Duodenal mucosa (tissue), 2 donors: ENCODE results near the gene VPREB3.

Experiments
- H3K27ac ChIP-seq: one replicate; pipeline ENCODE4 v1.7.0; 2013; ENCODE audit warnings: low read depth, low read length
- H3K27me3 ChIP-seq, 2 donors: one replicate each; pipeline ENCODE4 v1.7.0; 2013; ENCODE audit warnings: low read length in 2 of 2, control low read depth in 1 of 2; ENCODE audit not compliant: insufficient read depth in 2 of 2, control insufficient read depth in 1 of 2
- H3K36me3 ChIP-seq, 2 donors: one replicate each; pipeline ENCODE4 v1.7.0; 2013; ENCODE audit warnings: low read length in 2 of 2, control low read depth in 1 of 2; ENCODE audit not compliant: insufficient read depth in 2 of 2, control insufficient read depth in 1 of 2
- H3K4me1 ChIP-seq, 2 donors: one replicate each; pipeline ENCODE4 v1.7.0; 2013; ENCODE audit warnings: low read length in 2 of 2, control low read depth in 1 of 2; ENCODE audit not compliant: insufficient read depth in 2 of 2, control insufficient read depth in 1 of 2
- H3K4me3 ChIP-seq, 2 donors: one replicate each; pipeline ENCODE4 v1.7.0; 2013; ENCODE audit warnings: low read length in 2 of 2, low read depth in 1 of 2
- H3K9ac ChIP-seq, 2 donors: one replicate each; pipeline ENCODE4 v1.7.0; 2013; ENCODE audit warnings: low read length in 2 of 2, low read depth in 1 of 2
- H3K9me3 ChIP-seq, 2 donors: one replicate each; pipeline ENCODE4 v1.7.0; 2013; ENCODE audit warnings: low read length in 2 of 2, control low read depth in 1 of 2; ENCODE audit not compliant: control insufficient read depth in 1 of 2

The VPREB3 gene

DNA sequence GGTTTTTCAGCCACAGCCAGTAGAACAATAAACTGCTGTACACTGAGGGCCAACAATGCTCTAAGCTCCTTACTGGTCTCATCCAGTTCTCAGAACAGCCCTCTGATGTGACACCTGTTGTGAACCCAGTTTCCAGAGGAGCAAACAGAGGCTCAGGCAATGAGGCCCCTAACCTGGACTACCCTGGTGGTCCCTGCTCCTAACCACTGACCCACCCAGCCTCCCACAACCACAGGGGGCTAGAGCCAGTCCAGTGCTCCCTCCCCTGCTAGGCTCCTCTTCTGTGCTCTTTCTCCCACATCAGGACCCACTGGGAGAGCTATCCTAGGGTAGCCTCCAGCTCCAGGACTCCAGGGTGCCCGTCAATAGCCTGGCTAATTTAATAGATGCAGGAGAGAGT, 28.5 kb upstream of the VPREB3 start:
- Histone ChIP-seq H3K4me3 (no peak overlapping the region), H3K27me3 (no peaks in the 10 kb centered on the region), H3K27ac (no peak overlapping the region), H3K4me1 (peaks cover 13 to 20% of the 10 kb centered on the region in 2 donors), H3K36me3 (no peaks in the 10 kb centered on the region), H3K9me3 (no peaks in the 10 kb centered on the region), H3K9ac (no peak overlapping the region)

DNA sequence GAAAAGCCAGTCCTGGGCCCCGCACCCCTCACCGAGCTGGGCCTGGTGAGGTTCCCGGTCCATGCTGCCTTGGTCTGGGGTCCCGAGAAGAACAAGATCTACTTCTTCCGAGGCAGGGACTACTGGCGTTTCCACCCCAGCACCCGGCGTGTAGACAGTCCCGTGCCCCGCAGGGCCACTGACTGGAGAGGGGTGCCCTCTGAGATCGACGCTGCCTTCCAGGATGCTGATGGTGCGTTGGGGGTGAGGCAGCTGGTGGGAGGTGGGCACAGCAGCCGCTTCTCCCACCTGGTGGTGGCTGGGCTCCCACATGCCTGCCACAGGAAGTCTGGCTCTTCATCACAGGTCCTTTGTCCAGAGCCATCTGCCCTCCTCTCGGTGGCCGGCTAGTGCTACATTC, 28.0 kb upstream of the VPREB3 start:
- Histone ChIP-seq H3K27me3 (no peaks in the 10 kb centered on the region), H3K9ac (no peak overlapping the region), H3K4me1 (peaks cover 11 to 18% of the 10 kb centered on the region in 2 donors), H3K36me3 (no peaks in the 10 kb centered on the region), H3K4me3 (no peak overlapping the region), H3K27ac (no peak overlapping the region), H3K9me3 (no peaks in the 10 kb centered on the region)

DNA sequence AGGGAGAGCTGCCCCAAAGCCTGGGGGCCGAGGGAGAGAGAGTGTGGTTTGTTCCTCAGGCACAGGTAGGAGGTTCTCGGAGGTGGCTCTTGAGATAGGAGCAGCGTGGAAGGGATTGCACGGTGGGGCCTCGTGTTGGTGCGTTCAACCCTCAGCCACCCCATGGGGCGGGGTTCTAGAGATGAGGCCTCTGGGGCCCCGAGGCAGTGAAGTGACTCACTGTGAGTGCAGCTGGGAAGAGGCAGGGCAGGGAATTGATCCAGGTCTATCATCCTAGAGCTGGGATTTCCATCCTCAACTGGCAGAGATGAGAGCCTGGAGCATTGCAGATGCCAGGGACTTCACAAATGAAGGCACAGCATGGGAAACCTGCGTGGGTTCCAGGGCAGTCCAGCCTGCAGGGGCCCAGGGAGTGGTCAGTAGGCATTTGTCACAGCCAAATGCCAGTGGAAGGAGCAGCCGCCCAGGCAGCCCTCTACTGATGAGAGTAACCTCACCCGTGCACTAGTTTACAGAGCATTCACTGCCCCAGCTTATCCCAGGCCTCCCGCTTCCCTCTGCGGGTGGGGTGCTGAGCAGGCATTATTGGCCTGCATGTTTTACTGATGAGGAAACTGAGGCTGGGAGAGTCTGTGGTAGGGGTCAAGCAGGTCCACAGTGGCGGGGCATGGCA, 27.4 kb upstream of the VPREB3 start:
- H3K27ac ChIP-seq, result no peak overlapping the region
- no peaks in the 10 kb centered on the region for H3K36me3 ChIP-seq
- H3K4me3 ChIP-seq, result no peak overlapping the region
- peaks cover 11 to 18% of the 10 kb centered on the region in 2 donors for H3K4me1 ChIP-seq
- H3K27me3 ChIP-seq, result no peaks in the 10 kb centered on the region
- H3K9ac ChIP-seq, result no peak overlapping the region
- H3K9me3 ChIP-seq, result no peaks in the 10 kb centered on the region

DNA sequence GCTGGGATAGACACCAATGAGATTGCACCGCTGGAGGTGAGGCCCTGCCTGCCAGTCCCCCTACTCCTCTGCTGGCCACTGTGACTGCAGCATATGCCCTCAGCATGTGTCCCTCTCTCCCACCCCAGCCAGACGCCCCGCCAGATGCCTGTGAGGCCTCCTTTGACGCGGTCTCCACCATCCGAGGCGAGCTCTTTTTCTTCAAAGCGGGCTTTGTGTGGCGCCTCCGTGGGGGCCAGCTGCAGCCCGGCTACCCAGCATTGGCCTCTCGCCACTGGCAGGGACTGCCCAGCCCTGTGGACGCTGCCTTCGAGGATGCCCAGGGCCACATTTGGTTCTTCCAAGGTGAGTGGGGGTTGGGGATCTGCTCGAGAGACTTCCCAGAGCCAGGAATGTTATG, 26.8 kb upstream of the VPREB3 start:
- H3K27ac ChIP-seq, result no peak overlapping the region

DNA sequence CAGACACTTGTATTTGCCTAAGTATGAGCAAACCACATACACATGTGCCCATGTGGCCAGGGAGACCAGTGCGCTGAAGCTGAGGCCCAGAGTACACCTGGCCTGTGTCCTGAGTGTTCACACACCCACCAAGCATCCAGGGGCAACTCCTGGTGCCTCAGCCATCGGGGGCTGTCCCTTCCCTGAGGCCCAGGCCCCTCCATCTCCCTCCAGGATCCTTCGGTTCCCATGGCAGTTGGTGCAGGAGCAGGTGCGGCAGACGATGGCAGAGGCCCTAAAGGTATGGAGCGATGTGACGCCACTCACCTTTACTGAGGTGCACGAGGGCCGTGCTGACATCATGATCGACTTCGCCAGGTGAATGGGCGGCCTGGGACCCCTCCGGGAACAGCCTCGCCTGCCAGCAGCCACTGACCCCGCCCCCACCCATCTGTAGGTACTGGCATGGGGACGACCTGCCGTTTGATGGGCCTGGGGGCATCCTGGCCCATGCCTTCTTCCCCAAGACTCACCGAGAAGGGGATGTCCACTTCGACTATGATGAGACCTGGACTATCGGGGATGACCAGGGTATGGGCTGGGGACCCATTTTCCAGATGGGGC, 26.0 kb upstream of the VPREB3 start:
- Histone ChIP-seq H3K4me1 (peaks cover 6 to 11% of the 10 kb centered on the region in 2 donors), H3K4me3 (no peak overlapping the region), H3K36me3 (no peaks in the 10 kb centered on the region), H3K9ac (no peak overlapping the region), H3K27ac (no peak overlapping the region), H3K27me3 (no peaks in the 10 kb centered on the region), H3K9me3 (no peaks in the 10 kb centered on the region)

More for the DNA sequence above, 26.8 kb upstream of the VPREB3 start:
- Histone ChIP-seq H3K9ac (no peak overlapping the region), H3K4me3 (no peak overlapping the region), H3K4me1 (peaks cover 6 to 12% of the 10 kb centered on the region in 2 donors), H3K36me3 (no peaks in the 10 kb centered on the region), H3K27me3 (no peaks in the 10 kb centered on the region), H3K9me3 (no peaks in the 10 kb centered on the region)

DNA sequence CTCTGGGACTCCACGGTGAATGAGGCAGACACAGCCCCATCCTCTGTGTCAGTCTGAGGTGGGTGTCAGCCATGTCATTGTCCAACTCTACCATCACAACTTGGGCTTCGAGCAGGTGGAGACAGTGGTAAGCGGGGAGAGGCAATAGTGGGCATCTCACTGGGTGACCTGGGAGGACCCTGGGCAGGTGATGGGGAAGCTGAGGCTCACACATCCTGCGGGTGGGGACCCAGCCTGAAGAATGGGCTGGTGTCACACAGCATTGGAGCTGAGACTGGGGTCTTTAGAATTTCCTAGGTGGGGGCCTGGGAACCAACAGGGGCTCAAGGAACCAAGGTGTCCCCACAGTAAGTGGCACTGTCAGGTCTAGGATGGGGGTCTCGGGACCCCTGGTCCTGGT, 25.5 kb upstream of the VPREB3 start:
- H3K9me3 ChIP-seq, result no peaks in the 10 kb centered on the region
- H3K9ac ChIP-seq, result no peak overlapping the region
- no peak overlapping the region for H3K4me3 ChIP-seq
- H3K27ac ChIP-seq, result no peak overlapping the region
- H3K36me3 ChIP-seq, result no peaks in the 10 kb centered on the region
- peaks cover 6 to 11% of the 10 kb centered on the region in 2 donors for H3K4me1 ChIP-seq
- no peaks in the 10 kb centered on the region for H3K27me3 ChIP-seq

DNA sequence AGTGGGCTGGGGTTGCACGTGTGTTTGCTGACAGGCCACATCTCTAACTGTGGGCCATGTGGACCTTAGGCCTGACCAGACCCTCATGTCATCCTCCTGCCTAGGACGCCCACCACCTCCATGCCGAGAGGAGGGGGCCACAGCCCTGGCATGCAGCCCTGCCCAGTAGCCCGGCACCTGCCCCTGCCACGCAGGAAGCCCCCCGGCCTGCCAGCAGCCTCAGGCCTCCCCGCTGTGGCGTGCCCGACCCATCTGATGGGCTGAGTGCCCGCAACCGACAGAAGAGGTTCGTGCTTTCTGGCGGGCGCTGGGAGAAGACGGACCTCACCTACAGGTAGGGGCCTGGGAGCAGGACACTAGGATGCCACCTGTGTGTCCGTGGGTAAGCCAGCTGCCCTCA, 24.9 kb upstream of the VPREB3 start:
- Histone ChIP-seq H3K27ac (no peak overlapping the region), H3K27me3 (no peaks in the 10 kb centered on the region), H3K9me3 (no peaks in the 10 kb centered on the region), H3K4me1 (peaks cover 5 to 6% of the 10 kb centered on the region in 2 donors), H3K9ac (no peak overlapping the region), H3K36me3 (no peaks in the 10 kb centered on the region), H3K4me3 (no peak overlapping the region)

DNA sequence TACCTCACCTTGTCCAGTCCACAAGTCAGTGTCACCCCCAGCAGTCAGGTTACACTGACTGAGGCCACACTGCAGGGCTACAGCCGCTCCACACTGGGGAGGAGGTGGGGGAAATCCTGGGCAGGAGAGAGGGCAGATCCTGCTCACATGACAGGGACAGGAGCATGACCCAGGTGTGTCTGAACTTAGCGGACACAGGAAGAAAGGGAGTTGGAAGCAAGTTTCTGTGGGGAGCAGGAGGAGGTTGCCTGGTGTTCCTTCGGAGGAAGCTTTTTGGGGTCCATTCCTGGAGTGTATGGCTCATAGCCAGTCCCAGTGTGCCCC, 24.3 kb upstream of the VPREB3 start:
- H3K9me3 ChIP-seq, result no peaks in the 10 kb centered on the region
- H3K27ac ChIP-seq, result no peak overlapping the region
- peaks cover 0 to under 1% of the 10 kb centered on the region in 2 donors for H3K4me1 ChIP-seq

DNA sequence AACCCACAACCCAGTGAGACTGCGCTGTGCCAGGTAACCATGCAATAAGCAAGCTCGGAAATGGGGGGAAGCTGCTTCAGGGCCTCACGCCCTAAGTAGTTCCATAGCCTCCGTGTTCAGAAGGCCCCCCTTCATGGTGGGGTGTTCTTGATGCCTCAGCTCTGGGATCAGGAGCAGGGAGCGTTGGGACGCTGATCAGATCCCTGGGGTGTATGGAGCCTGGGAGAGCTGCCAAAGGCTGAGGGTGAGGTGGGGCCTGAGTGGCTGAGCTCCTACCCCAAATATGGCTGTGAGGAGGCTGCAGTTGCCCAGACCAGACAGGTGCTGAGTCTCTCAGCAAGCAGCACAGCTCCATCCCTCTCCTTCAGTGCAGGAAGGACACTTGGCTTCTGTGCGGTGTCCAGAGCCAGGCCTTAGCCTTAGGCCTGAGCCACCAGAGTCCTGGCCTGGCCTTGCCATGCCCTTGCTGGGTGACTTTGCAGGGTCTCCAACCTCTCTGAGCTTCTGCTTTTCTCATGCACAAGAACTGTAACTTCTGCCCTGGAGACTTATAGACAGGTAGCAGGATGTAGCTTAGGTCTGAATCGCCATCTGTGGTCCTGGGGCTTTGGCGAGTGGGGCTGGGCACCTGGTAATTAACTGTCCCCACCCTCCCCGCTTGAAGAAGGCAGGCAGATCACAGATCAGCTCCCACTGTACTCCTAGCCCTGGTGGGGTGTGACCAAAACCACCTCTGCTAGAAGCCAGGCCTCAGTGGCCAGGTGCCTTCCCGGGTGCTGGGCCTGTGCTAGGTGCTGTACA, 23.8 kb upstream of the VPREB3 start:
- Histone ChIP-seq H3K9ac (no peak overlapping the region), H3K4me3 (no peak overlapping the region), H3K27ac (no peak overlapping the region), H3K9me3 (no peaks in the 10 kb centered on the region), H3K4me1 (peaks cover 0 to 4% of the 10 kb centered on the region in 2 donors), H3K36me3 (no peaks in the 10 kb centered on the region), H3K27me3 (no peaks in the 10 kb centered on the region)

More for the DNA sequence above, 24.3 kb upstream of the VPREB3 start:
- Histone ChIP-seq H3K36me3 (no peaks in the 10 kb centered on the region), H3K4me3 (no peak overlapping the region), H3K27me3 (no peaks in the 10 kb centered on the region), H3K9ac (no peak overlapping the region)

DNA sequence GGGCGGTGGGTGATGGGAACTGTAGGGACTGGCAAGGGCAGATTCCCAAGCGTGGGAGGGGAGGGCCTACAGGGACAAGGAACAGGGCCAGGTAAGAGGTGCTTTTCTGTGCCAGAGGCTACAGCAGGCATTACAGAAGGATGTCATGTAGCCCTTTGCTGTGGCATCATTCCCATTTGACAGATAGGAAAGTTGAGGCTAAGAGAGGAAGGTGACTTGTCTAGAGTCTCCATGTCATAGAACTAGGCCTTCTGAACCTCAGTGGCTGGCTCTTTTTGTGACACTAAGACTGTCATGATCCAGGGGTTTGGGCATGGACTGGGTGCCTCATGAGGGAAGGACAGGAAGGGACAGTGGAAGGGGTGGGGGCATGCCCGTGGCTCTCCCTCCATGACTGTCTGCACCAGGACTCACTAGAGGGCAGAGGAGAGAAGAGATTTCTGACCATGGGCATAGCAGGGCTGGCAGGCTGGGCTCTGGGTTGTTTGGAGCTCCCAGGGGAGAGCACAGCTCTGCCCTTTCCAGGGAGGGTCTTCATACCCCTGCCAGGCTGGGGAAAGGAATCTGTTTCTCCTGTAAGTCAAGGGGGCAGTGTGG, 21.7 kb upstream of the VPREB3 start:
- Histone ChIP-seq H3K4me1 (peaks cover 5 to 15% of the 10 kb centered on the region in 2 donors), H3K36me3 (no peaks in the 10 kb centered on the region), H3K4me3 (no peak overlapping the region), H3K9me3 (no peaks in the 10 kb centered on the region), H3K27ac (no peak overlapping the region), H3K9ac (no peak overlapping the region), H3K27me3 (no peaks in the 10 kb centered on the region)
